Vagina (tissue), 2 donors: ENCODE results near the gene ENPP7. TPM values are rescaled to one million over a fixed set of nuclear protein-coding genes. Genes with fewer than 3 reads are reported as not detected.

Source experiments
- DNase-seq, 2 donors: peaks; one replicate each; pipeline ENCODE4 v3.0.0-alpha.2; 2017; ENCODE audit errors: extremely low spot score in 2 of 2
- H3K27ac ChIP-seq: fragments of 200-600 bp; sonication (generic); one replicate; pipeline ENCODE4 v1.5.1; 2019
- H3K27me3 ChIP-seq: fragments of 200-600 bp; sonication (generic); one replicate; pipeline ENCODE4 v1.5.1; 2019
- H3K36me3 ChIP-seq, 2 donors: fragments of 200-600 bp; sonication (generic); one replicate each; pipeline ENCODE4 v1.5.1; 2017 to 2019
- H3K4me1 ChIP-seq: fragments of 200-600 bp; sonication (generic); one replicate; pipeline ENCODE4 v1.5.1; 2019
- H3K4me3 ChIP-seq, 2 donors: fragments of 200-600 bp; sonication (generic); 1 replicate in 1 of 2; 2 replicates in 1 of 2; pipeline ENCODE4 v1.5.1; 2016 to 2019
- H3K9me3 ChIP-seq: fragments of 200-600 bp; sonication (generic); one replicate; pipeline ENCODE4 v1.5.1; 2019
- POLR2A ChIP-seq, 2 donors: fragments of 450-650 bp; IDR thresholded peaks; one replicate each; pipeline ENCODE4 v1.6.1; 2017; ENCODE audit warnings: antibody characterized with exemption in 2 of 2, mild to moderate bottlenecking in 2 of 2, moderate library complexity in 2 of 2
- POLR2AphosphoS5 ChIP-seq, 2 donors: sonication (generic); formaldehyde crosslinking; IDR thresholded peaks; one replicate each; pipeline ENCODE4 v1.9.0; 2017; ENCODE audit warnings: antibody characterized with exemption in 2 of 2, mild to moderate bottlenecking in 2 of 2, low read depth in 1 of 2; ENCODE audit not compliant: insufficient read depth in 1 of 2
- intact Hi-C: fragments of 100-400 bp; cut with DNase I; formaldehyde crosslinking; loops from one replicate; pipeline ENCODE4 v1.15.1; 2023
- total RNA-seq: library from RNA; depleted of rRNA; stranded (reverse); fragments of >200 nt; gene quantifications from one replicate; pipeline ENCODE4 v1.2.3, GENCODE V29; 2016
- TF ChIP-seq, protein P1 (sequence below), 3 experiments: fragments of 450-650 bp in 2 of 3; fragments of 200-600 bp in 1 of 3; sonication (generic) in 1 of 3; IDR thresholded peaks; one replicate each; pipeline ENCODE4 v1.5.1; 2017 to 2019; ENCODE audit warnings: antibody characterized with exemption in 3 of 3, mild to moderate bottlenecking in 2 of 3, moderate library complexity in 2 of 3

Gene ENPP7
- total RNA-seq, 1 donor from 2014 or later = not detected

DNA sequence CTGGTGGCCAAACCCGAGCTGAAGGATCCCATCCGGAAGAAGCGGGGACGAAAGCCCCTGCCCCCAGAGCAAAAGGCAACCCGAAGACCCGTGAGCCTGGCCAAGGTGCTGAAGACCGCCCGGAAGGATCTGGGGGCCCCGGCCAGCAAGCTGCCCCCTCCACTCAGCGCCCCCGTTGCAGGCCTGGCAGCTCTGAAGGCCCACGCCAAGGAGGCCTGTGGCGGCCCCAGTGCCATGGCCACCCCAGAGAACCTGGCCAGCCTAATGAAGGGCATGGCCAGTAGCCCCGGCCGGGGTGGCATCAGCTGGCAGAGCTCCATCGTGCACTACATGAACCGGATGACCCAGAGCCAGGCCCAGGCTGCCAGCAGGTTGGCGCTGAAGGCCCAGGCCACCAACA, 53.1 kb downstream of the ENPP7 start:
- H3K36me3 ChIP-seq = no peaks in the 10 kb centered on the region
- no peaks in the 10 kb centered on the region for H3K27me3 ChIP-seq
- no peak overlapping the region for H3K27ac ChIP-seq
- peaks cover 7% of the 10 kb centered on the region for H3K4me1 ChIP-seq
- H3K4me3 ChIP-seq = no peak overlapping the region
- intact Hi-C loops = no loop called here
- TF ChIP-seq POLR2AphosphoS5 (IDR thresholded peaks at IDR 0.05; ENCODE audit: insufficient read depth in 1 of 2, low read depth in 1 of 2) (no peak), POLR2A (IDR thresholded peaks at IDR 0.05) (no peak)
- TF ChIP-seq, protein P1, sequence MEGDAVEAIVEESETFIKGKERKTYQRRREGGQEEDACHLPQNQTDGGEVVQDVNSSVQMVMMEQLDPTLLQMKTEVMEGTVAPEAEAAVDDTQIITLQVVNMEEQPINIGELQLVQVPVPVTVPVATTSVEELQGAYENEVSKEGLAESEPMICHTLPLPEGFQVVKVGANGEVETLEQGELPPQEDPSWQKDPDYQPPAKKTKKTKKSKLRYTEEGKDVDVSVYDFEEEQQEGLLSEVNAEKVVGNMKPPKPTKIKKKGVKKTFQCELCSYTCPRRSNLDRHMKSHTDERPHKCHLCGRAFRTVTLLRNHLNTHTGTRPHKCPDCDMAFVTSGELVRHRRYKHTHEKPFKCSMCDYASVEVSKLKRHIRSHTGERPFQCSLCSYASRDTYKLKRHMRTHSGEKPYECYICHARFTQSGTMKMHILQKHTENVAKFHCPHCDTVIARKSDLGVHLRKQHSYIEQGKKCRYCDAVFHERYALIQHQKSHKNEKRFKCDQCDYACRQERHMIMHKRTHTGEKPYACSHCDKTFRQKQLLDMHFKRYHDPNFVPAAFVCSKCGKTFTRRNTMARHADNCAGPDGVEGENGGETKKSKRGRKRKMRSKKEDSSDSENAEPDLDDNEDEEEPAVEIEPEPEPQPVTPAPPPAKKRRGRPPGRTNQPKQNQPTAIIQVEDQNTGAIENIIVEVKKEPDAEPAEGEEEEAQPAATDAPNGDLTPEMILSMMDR (IDR thresholded peaks at IDR 0.05) = no peak
- no peak for DNase-seq
- H3K9me3 ChIP-seq = no peaks in the 10 kb centered on the region

- Histone ChIP-seq H3K27ac (no peak overlapping the region), H3K27me3 (no peaks in the 10 kb centered on the region), H3K36me3 (no peaks in the 10 kb centered on the region), H3K4me3 (no peak overlapping the region), H3K9me3 (no peaks in the 10 kb centered on the region), H3K4me1 (peaks cover 2% of the 10 kb centered on the region)
- TF ChIP-seq, protein P1 (IDR thresholded peaks at IDR 0.05) = no peak
- TF ChIP-seq POLR2A (IDR thresholded peaks at IDR 0.05) (no peak), POLR2AphosphoS5 (IDR thresholded peaks at IDR 0.05; ENCODE audit: insufficient read depth in 1 of 2, low read depth in 1 of 2) (no peak)
- no peak for DNase-seq
- intact Hi-C loops = no loop called here
Observed at GRCh38 chr17:79784353-79785016, 53.7 kb downstream of the ENPP7 start.

DNA sequence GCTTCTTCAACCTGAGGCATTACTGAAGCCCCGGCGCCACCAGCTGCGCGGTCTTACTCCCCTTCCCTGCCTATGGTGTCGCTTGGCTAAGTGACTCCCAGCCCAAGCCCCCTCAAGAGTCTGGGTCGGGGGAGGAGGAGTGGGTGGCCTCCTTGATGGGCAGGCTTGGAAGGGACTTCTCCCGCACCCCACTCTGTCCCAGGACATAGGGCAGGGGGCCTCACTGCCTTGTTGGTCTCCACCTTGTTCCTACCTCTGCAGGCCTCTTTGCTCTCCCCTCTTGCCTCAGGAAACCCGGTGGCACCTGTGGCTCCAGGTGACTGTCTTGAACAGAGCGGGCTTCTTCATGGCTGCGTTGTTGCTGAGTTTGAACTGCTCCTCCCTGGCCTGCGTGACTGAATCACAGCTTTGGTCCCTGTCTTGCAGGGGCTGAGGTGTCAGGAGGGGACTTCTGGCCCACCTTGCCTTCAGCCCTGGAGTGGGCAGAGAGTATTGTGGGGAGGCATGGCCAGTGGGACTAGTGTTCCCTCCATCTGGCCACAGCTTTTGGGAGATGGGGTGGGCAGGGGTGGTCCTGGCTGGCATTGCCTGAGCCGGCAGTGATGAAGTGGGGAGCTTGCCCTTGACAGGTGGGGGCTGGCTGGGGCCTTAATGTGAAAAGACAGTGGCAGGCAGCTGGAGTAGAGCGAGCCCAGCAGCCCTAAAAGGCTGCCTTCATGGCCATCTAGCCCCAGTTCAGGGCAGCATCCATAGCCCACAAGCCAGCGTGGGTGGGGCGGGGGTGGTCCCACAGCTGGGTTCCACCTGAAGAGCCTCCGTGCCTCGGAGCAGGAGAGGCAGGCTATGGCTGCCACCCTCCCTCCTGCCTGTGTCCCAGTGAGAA, 54.5 kb downstream of the ENPP7 start:
- intact Hi-C loops = no loop called here
- peaks cover 3% of the 10 kb centered on the region for H3K27me3 ChIP-seq

GRCh38 chr17:79785900-79786810, 55.4 kb downstream of the ENPP7 start:
- H3K27ac ChIP-seq = no peak overlapping the region
- intact Hi-C loops = no loop called here
- no peaks in the 10 kb centered on the region for H3K36me3 ChIP-seq
- H3K9me3 ChIP-seq = no peaks in the 10 kb centered on the region
- no peak for DNase-seq
- H3K4me3 ChIP-seq = no peak overlapping the region
- H3K4me1 ChIP-seq = peaks cover 17% of the 10 kb centered on the region
- H3K27me3 ChIP-seq = peaks cover 12% of the 10 kb centered on the region
- TF ChIP-seq POLR2A (IDR thresholded peaks at IDR 0.05) = no peak
- TF ChIP-seq, protein P1 (IDR thresholded peaks at IDR 0.05) = no peak
- TF ChIP-seq POLR2AphosphoS5 (IDR thresholded peaks at IDR 0.05; ENCODE audit: insufficient read depth in 1 of 2, low read depth in 1 of 2) = no peak

More for the DNA sequence above, 54.5 kb downstream of the ENPP7 start:
- DNase-seq = no peak
- Histone ChIP-seq H3K9me3 (no peaks in the 10 kb centered on the region), H3K4me3 (no peak overlapping the region), H3K36me3 (no peaks in the 10 kb centered on the region), H3K27ac (no peak overlapping the region), H3K4me1 (peaks cover 9% of the 10 kb centered on the region)
- no peak for TF ChIP-seq POLR2AphosphoS5 (IDR thresholded peaks at IDR 0.05; ENCODE audit: insufficient read depth in 1 of 2, low read depth in 1 of 2)
- TF ChIP-seq POLR2A (IDR thresholded peaks at IDR 0.05) = no peak
- TF ChIP-seq, protein P1 (IDR thresholded peaks at IDR 0.05) = no peak
